PC-9 (cell line): Measurements from ENCODE around the gene PA2G4. TPM values are rescaled to one million over a fixed set of nuclear protein-coding genes. Genes with fewer than 3 reads are reported as not detected.

Experiments used
- BruUV-seq: library from RNA; stranded (reverse); fragments of 400-500 nt; replicated peaks from 2 replicates; lab custom pipeline; 2021; lab: Mats Ljungman, UMichigan
- CTCF ChIA-PET: fragments of 300-600 bp; sonication (Branson Sonifier 250); formaldehyde crosslinking; loops from one replicate; lab custom pipeline; 2022; ENCODE audit warnings: antibody characterized with exemption; lab: Charles Lee
- POLR2A ChIA-PET: fragments of 300-600 bp; sonication (Branson Sonifier 250); formaldehyde crosslinking; loops from one replicate; lab custom pipeline; 2022; ENCODE audit warnings: antibody characterized with exemption; ENCODE audit not compliant: unreplicated experiment; lab: Charles Lee
- DNase-seq, 2 experiments: peaks; one replicate each; pipeline versions ENCODE4 v3.0.0 to v3.0.0-alpha.2; 2015 to 2022; ENCODE audit warnings: mixed read lengths in 1 of 2
- H2AFZ ChIP-seq: fragments of 200-600 bp; sonication (generic); 2 replicates; pipeline ENCODE4 v1.8.1; 2017; ENCODE audit warnings: antibody characterized with exemption
- H3F3A ChIP-seq: fragments of 200-600 bp; sonication (generic); 2 replicates; pipeline ENCODE4 v1.8.1; 2017; ENCODE audit warnings: antibody characterized with exemption, mild to moderate bottlenecking, low read depth; ENCODE audit not compliant: insufficient read depth
- H3K27ac ChIP-seq: fragments of 200-600 bp; sonication (generic); 2 replicates; pipeline ENCODE4 v1.6.1; 2016; ENCODE audit warnings: mixed run types
- H3K27me3 ChIP-seq: fragments of 200-600 bp; sonication (generic); 2 replicates; pipeline ENCODE4 v1.6.1; 2016; ENCODE audit warnings: low read depth, mixed run types; ENCODE audit not compliant: insufficient read depth
- H3K36me3 ChIP-seq: fragments of 200-600 bp; sonication (generic); 2 replicates; pipeline ENCODE4 v1.6.1; 2016; ENCODE audit warnings: low read depth, mixed run types
- H3K4me1 ChIP-seq: fragments of 200-600 bp; sonication (generic); replicated peaks from 2 replicates; pipeline ENCODE4 v1.6.1; 2016; ENCODE audit warnings: mixed run types; ENCODE audit not compliant: insufficient read depth
- H3K4me2 ChIP-seq: fragments of 200-600 bp; sonication (generic); 2 replicates; pipeline ENCODE4 v1.6.1; 2017; ENCODE audit warnings: mixed run types
- H3K4me3 ChIP-seq: fragments of 200-600 bp; sonication (generic); 2 replicates; pipeline ENCODE4 v1.6.1; 2016; ENCODE audit warnings: mixed run types
- H3K79me2 ChIP-seq: fragments of 200-600 bp; sonication (generic); 2 replicates; pipeline ENCODE4 v1.6.1; 2017; ENCODE audit warnings: low read depth, mixed run types
- H3K9me2 ChIP-seq: fragments of 200-600 bp; sonication (generic); 2 replicates; pipeline ENCODE4 v1.8.1; 2017; ENCODE audit warnings: mild to moderate bottlenecking; ENCODE audit not compliant: insufficient read depth
- H3K9me3 ChIP-seq: fragments of 200-600 bp; sonication (generic); 2 replicates; pipeline ENCODE4 v1.8.1; 2016; ENCODE audit warnings: low read depth; ENCODE audit not compliant: insufficient read depth
- H4K20me1 ChIP-seq: fragments of 200-600 bp; sonication (generic); 2 replicates; pipeline ENCODE4 v1.8.1; 2017; ENCODE audit not compliant: insufficient read depth
- CTCF ChIP-seq: fragments of 200-600 bp; sonication (generic); conservative IDR thresholded peaks from 2 replicates; pipeline ENCODE4 v1.6.1; 2017; ENCODE audit warnings: mixed run types, antibody characterized with exemption, mild to moderate bottlenecking, moderate library complexity
- EZH2 ChIP-seq: fragments of 200-600 bp; sonication (generic); IDR thresholded peaks from 2 replicates; pipeline ENCODE4 v1.8.0; 2017; ENCODE audit warnings: antibody characterized with exemption, low read depth
- intact Hi-C: fragments of 100-400 bp; cut with micrococcal nuclease; formaldehyde crosslinking; loops from one replicate; pipeline ENCODE4 v1.10.0; 2022; ENCODE audit not compliant: unreplicated experiment
- total RNA-seq: library from RNA; stranded (reverse); gene quantifications from 2 replicates; pipeline ENCODE4 v1.2.3, GENCODE V29; 2021

Gene PA2G4
- total RNA-seq, 1 experiment from 2014 or later = 159 TPM

- Histone ChIP-seq H3K79me2 (peaks cover 35% of the 10 kb centered on the region), H3K27ac (no peak overlapping the region), H3K9me3 (no peaks in the 10 kb centered on the region), H3K27me3 (no peaks in the 10 kb centered on the region), H2AFZ (no peak overlapping the region), H3F3A (peaks cover 62% of the 10 kb centered on the region), H3K4me2 (no peak overlapping the region), H3K9me2 (no peaks in the 10 kb centered on the region), H4K20me1 (peaks cover 26% of the 10 kb centered on the region), H3K4me3 (no peak overlapping the region), H3K4me1 (peaks cover 16% of the 10 kb centered on the region), H3K36me3 (peaks cover 42% of the 10 kb centered on the region)
- ChIA-PET CTCF (interaction anchor here (0.6 kb wide), 2 partner anchors 60 to 523 kb away, joined by 3 to 6 read pairs; no protein-coding TSS in a partner anchor), POLR2A (interaction anchor here (0.6 to 0.9 kb wide), 2 partner anchors 8 to 59 kb away, joined by 4 to 8 read pairs; partner anchors contain the start of gene RNF41)
- TF ChIP-seq EZH2 = no peak
- TF ChIP-seq CTCF = no peak
- intact Hi-C loops = loop anchor here (10.0 kb wide), 1 partner anchor 118 kb away; the partner anchor contains the start of gene RPS26
- DNase-seq = no peak
- no TSS peak for BruUV-seq
These were observed 58.3 kb downstream of the PA2G4 start for GRCh38 chr12:56162468-56163290.

Other genes with a start within 250 kb of the PA2G4 start
- gene PYM1, start 176.7 kb upstream of the PA2G4 start, total RNA-seq = 45.4 and 54.0 TPM in 2 replicates
- gene DGKA, start 173.4 kb upstream of the PA2G4 start, total RNA-seq = 86.6 and 91.0 TPM in 2 replicates
- 8.7 and 12.6 TPM in 2 replicates for gene PMEL, start 138.5 kb upstream of the PA2G4 start, total RNA-seq
- 93.8 and 99.4 TPM in 2 replicates for gene CDK2, start 137.7 kb upstream of the PA2G4 start, total RNA-seq
- gene RAB5B, start 130.5 kb upstream of the PA2G4 start, total RNA-seq = 98.6 and 122 TPM in 2 replicates
- gene SUOX, start 107.3 kb upstream of the PA2G4 start, total RNA-seq = 20.4 and 22.7 TPM in 2 replicates
- 7.4 and 9.6 TPM in 2 replicates for gene IKZF4, start 83.5 kb upstream of the PA2G4 start, total RNA-seq
- 25.2 and 43.3 TPM in 2 replicates for gene RPS26, start 62.6 kb upstream of the PA2G4 start, total RNA-seq
- gene ERBB3, start 24.4 kb upstream of the PA2G4 start, total RNA-seq = 127 and 145 TPM in 2 replicates
- 3,423 and 4,460 TPM in 2 replicates for gene RPL41, start 12.1 kb downstream of the PA2G4 start, total RNA-seq
- 4.4 and 6.5 TPM in 2 replicates for gene ZC3H10, start 13.7 kb downstream of the PA2G4 start, total RNA-seq
- 46.1 and 52.2 TPM in 2 replicates for gene ESYT1, start 23.7 kb downstream of the PA2G4 start, total RNA-seq
- gene MYL6B, start 48.0 kb downstream of the PA2G4 start, total RNA-seq = 120 and 121 TPM in 2 replicates
- gene MYL6, start 53.8 kb downstream of the PA2G4 start, total RNA-seq = 666 and 697 TPM in 2 replicates
- gene SMARCC2, start 84.9 kb downstream of the PA2G4 start, total RNA-seq = 70.3 and 86.4 TPM in 2 replicates
- 29.5 and 33.4 TPM in 2 replicates for gene RNF41, start 117.4 kb downstream of the PA2G4 start, total RNA-seq
- gene NABP2, start 119.8 kb downstream of the PA2G4 start, total RNA-seq = 58.2 and 68.5 TPM in 2 replicates
- gene SLC39A5, start 125.5 kb downstream of the PA2G4 start, total RNA-seq = 0.87 and 2.8 TPM in 2 replicates
- gene ANKRD52, start 153.8 kb downstream of the PA2G4 start, total RNA-seq = 59.4 and 62.8 TPM in 2 replicates
- gene COQ10A, start 162.4 kb downstream of the PA2G4 start, total RNA-seq = 6.5 and 6.9 TPM in 2 replicates
- 203 and 205 TPM in 2 replicates for gene CS, start 195.8 kb downstream of the PA2G4 start, total RNA-seq
- 78.2 and 82.1 TPM in 2 replicates for gene CNPY2, start 211.4 kb downstream of the PA2G4 start, total RNA-seq
- 78.1 and 82.8 TPM in 2 replicates for gene PAN2, start 229.4 kb downstream of the PA2G4 start, total RNA-seq
- gene IL23A, start 234.3 kb downstream of the PA2G4 start, total RNA-seq = 2.9 and 3.0 TPM in 2 replicates